Central memory CD4-positive, alpha-beta T cell (primary cell): Measurements from ENCODE around the gene UBE2E2.
"Not testable (repeated sequence)": the region's sequence is repeated elsewhere in the genome, so short reads cannot be mapped to it uniquely, and the experiment has no call there.

Experiments
- DNase-seq: peaks from one replicate; pipeline ENCODE4 v3.0.0; 2022

UBE2E2 gene

GRCh38 chr3:23333633-23334032 lies 130.5 kb downstream of the UBE2E2 start:
- DNase-seq = no peak

GRCh38 chr3:23336853-23337252 lies 133.7 kb downstream of the UBE2E2 start:
- not testable (repeated sequence) for DNase-seq

GRCh38 chr3:23341147-23341838 lies 138.2 kb downstream of the UBE2E2 start:
- DNase-seq = no peak

- no peak for DNase-seq
These were observed 139.2 kb downstream of the UBE2E2 start for GRCh38 chr3:23342343-23342742.

GRCh38 chr3:23343509-23343908 lies 140.4 kb downstream of the UBE2E2 start:
- DNase-seq = no peak

- DNase-seq = no peak
These were observed 141.8 kb downstream of the UBE2E2 start for GRCh38 chr3:23344886-23345285.

GRCh38 chr3:23349444-23349843 lies 146.3 kb downstream of the UBE2E2 start:
- not testable (repeated sequence) for DNase-seq

- DNase-seq = no peak
These were observed 153.0 kb downstream of the UBE2E2 start for GRCh38 chr3:23356169-23356568.

- DNase-seq = no peak
These were observed 153.8 kb downstream of the UBE2E2 start for GRCh38 chr3:23356923-23357322.

GRCh38 chr3:23359116-23359515 lies 156.0 kb downstream of the UBE2E2 start:
- DNase-seq = no peak

- no peak for DNase-seq
These were observed 161.9 kb downstream of the UBE2E2 start for GRCh38 chr3:23365066-23365465.

GRCh38 chr3:23368731-23369130 lies 165.6 kb downstream of the UBE2E2 start:
- no peak for DNase-seq

GRCh38 chr3:23372285-23372684 lies 169.2 kb downstream of the UBE2E2 start:
- DNase-seq = no peak

GRCh38 chr3:23376516-23377248 lies 173.6 kb downstream of the UBE2E2 start:
- DNase-seq = no peak

GRCh38 chr3:23377928-23378672 lies 175.0 kb downstream of the UBE2E2 start:
- DNase-seq = no peak

GRCh38 chr3:23383875-23384274 lies 180.7 kb downstream of the UBE2E2 start:
- no peak for DNase-seq

GRCh38 chr3:23385327-23385726 lies 182.2 kb downstream of the UBE2E2 start:
- DNase-seq = no peak

- no peak for DNase-seq
These were observed 184.3 kb downstream of the UBE2E2 start for GRCh38 chr3:23387286-23387918.

- no peak for DNase-seq
These were observed 186.0 kb downstream of the UBE2E2 start for GRCh38 chr3:23389089-23389488.

GRCh38 chr3:23389686-23390085 lies 186.6 kb downstream of the UBE2E2 start:
- DNase-seq = no peak

- DNase-seq = no peak
These were observed 187.3 kb downstream of the UBE2E2 start for GRCh38 chr3:23390446-23390845.

GRCh38 chr3:23390989-23391553 lies 187.9 kb downstream of the UBE2E2 start:
- no peak for DNase-seq

GRCh38 chr3:23395115-23395514 lies 192.0 kb downstream of the UBE2E2 start:
- DNase-seq = no peak
